SK-N-SH treated with all-trans-retinoic acid at 6 μM for 48 hours (cell line): ENCODE results near the gene CSTF2.

Source experiments
- ARNTL ChIP-seq: fragments of 450-650 bp; formaldehyde crosslinking; IDR thresholded peaks from 2 replicates; pipeline ENCODE4 v1.5.0; 2020; ENCODE audit warnings: low read depth, mild to moderate bottlenecking, moderate library complexity, borderline replicate concordance
- BACH2 ChIP-seq: fragments of 250-450 bp; sonication (Bioruptor Pico); IDR thresholded peaks from 2 replicates; pipeline ENCODE4 v1.9.0; 2021; ENCODE audit warnings: mild to moderate bottlenecking, borderline replicate concordance
- CREB5 ChIP-seq: fragments of 250-450 bp; sonication (Bioruptor Pico); IDR thresholded peaks from 2 replicates; pipeline ENCODE4 v1.5.1; 2020; ENCODE audit warnings: low read depth, mild to moderate bottlenecking, moderate library complexity
- CSDC2 ChIP-seq: fragments of 250-450 bp; sonication (Bioruptor Pico); IDR thresholded peaks from 2 replicates; pipeline ENCODE4 v1.5.0; 2020; ENCODE audit warnings: mild to moderate bottlenecking, moderate library complexity
- ESRRG ChIP-seq: fragments of 250-450 bp; sonication (Bioruptor Pico); IDR thresholded peaks from 2 replicates; pipeline ENCODE4 v1.6.1; 2021; ENCODE audit warnings: mild to moderate bottlenecking
- OSR1 ChIP-seq: fragments of 250-450 bp; sonication (Bioruptor Pico); IDR thresholded peaks from 2 replicates; pipeline ENCODE4 v1.8.0; 2022; ENCODE audit warnings: moderate library complexity, mild to moderate bottlenecking, inconsistent platforms
- PPARA ChIP-seq: fragments of 250-450 bp; sonication (Bioruptor Pico); IDR thresholded peaks from 2 replicates; pipeline ENCODE4 v1.5.0; 2020; ENCODE audit warnings: mild to moderate bottlenecking, borderline replicate concordance
- RARB ChIP-seq: fragments of 250-450 bp; sonication (Bioruptor Pico); IDR thresholded peaks from 2 replicates; pipeline ENCODE4 v1.8.0; 2021; ENCODE audit warnings: mild to moderate bottlenecking, moderate library complexity
- SNAI2 ChIP-seq: fragments of 250-450 bp; sonication (Bioruptor Pico); IDR thresholded peaks from 2 replicates; pipeline ENCODE4 v1.5.0; 2020; ENCODE audit warnings: mild to moderate bottlenecking, moderate library complexity
- ZFP3 ChIP-seq: fragments of 250-450 bp; sonication (Bioruptor Pico); IDR thresholded peaks from 2 replicates; pipeline ENCODE4 v1.5.0; 2020; ENCODE audit warnings: mild to moderate bottlenecking, moderate library complexity
- ZFP30 ChIP-seq: fragments of 450-650 bp; formaldehyde crosslinking; IDR thresholded peaks from 2 replicates; pipeline ENCODE4 v1.5.0; 2022; ENCODE audit warnings: mild to moderate bottlenecking, moderate library complexity
- ZNF70 ChIP-seq: fragments of 450-650 bp; formaldehyde crosslinking; IDR thresholded peaks from 2 replicates; pipeline ENCODE4 v1.5.0; 2020; ENCODE audit warnings: mild to moderate bottlenecking, moderate library complexity
- TF ChIP-seq, protein P1 (sequence below): fragments of 250-450 bp; sonication (Bioruptor Pico); IDR thresholded peaks from 2 replicates; pipeline ENCODE4 v1.8.0; 2020; ENCODE audit warnings: mild to moderate bottlenecking, moderate library complexity, borderline replicate concordance
- TF ChIP-seq, protein P2 (sequence below): fragments of 250-450 bp; sonication (Bioruptor Pico); IDR thresholded peaks from 2 replicates; pipeline ENCODE4 v1.5.0; 2020; ENCODE audit warnings: mild to moderate bottlenecking, moderate library complexity

DNA sequence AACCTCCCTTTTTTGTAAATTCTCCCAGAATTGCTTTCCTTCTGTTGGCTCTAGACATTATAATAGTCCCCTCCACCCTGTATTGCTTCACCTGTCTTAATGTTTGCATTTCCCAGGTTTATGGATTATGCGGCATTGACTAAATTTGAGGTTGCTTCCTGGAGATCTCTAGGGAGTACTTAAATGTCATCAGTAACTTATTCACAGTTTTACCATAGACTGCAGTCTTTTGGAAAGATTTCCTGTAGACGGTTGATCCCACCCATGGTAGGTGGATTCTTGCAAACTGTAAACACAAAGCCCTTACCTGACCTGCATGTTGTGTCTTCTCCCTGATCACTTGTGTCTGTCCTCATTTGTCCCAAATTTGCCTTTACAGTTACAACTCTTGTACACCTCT lies 60.2 kb downstream of the CSTF2 start:
- no peak for TF ChIP-seq OSR1 (CRISPR knock-in tag)
- no peak for TF ChIP-seq CSDC2
- no peak for TF ChIP-seq ESRRG
- TF ChIP-seq RARB (CRISPR knock-in tag), result no peak
- TF ChIP-seq ZNF70, result no peak
- no peak for TF ChIP-seq BACH2 (CRISPR knock-in tag)
- TF ChIP-seq ZFP3, result no peak
- no peak for TF ChIP-seq ARNTL (CRISPR knock-in tag)
- TF ChIP-seq ZFP30 (CRISPR knock-in tag), result no peak
- no peak for TF ChIP-seq SNAI2 (CRISPR knock-in tag)
- TF ChIP-seq, protein P1, sequence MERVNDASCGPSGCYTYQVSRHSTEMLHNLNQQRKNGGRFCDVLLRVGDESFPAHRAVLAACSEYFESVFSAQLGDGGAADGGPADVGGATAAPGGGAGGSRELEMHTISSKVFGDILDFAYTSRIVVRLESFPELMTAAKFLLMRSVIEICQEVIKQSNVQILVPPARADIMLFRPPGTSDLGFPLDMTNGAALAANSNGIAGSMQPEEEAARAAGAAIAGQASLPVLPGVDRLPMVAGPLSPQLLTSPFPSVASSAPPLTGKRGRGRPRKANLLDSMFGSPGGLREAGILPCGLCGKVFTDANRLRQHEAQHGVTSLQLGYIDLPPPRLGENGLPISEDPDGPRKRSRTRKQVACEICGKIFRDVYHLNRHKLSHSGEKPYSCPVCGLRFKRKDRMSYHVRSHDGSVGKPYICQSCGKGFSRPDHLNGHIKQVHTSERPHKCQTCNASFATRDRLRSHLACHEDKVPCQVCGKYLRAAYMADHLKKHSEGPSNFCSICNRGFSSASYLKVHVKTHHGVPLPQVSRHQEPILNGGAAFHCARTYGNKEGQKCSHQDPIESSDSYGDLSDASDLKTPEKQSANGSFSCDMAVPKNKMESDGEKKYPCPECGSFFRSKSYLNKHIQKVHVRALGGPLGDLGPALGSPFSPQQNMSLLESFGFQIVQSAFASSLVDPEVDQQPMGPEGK (CRISPR knock-in tag), result no peak
- TF ChIP-seq CREB5 (CRISPR knock-in tag), result no peak
- TF ChIP-seq PPARA (CRISPR knock-in tag), result no peak
- TF ChIP-seq, protein P2, sequence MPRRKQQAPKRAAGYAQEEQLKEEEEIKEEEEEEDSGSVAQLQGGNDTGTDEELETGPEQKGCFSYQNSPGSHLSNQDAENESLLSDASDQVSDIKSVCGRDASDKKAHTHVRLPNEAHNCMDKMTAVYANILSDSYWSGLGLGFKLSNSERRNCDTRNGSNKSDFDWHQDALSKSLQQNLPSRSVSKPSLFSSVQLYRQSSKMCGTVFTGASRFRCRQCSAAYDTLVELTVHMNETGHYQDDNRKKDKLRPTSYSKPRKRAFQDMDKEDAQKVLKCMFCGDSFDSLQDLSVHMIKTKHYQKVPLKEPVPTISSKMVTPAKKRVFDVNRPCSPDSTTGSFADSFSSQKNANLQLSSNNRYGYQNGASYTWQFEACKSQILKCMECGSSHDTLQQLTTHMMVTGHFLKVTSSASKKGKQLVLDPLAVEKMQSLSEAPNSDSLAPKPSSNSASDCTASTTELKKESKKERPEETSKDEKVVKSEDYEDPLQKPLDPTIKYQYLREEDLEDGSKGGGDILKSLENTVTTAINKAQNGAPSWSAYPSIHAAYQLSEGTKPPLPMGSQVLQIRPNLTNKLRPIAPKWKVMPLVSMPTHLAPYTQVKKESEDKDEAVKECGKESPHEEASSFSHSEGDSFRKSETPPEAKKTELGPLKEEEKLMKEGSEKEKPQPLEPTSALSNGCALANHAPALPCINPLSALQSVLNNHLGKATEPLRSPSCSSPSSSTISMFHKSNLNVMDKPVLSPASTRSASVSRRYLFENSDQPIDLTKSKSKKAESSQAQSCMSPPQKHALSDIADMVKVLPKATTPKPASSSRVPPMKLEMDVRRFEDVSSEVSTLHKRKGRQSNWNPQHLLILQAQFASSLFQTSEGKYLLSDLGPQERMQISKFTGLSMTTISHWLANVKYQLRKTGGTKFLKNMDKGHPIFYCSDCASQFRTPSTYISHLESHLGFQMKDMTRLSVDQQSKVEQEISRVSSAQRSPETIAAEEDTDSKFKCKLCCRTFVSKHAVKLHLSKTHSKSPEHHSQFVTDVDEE (CRISPR knock-in tag), result no peak
